GM23338 (cell line): Measurements from ENCODE around the gene MAPK1.

Source experiments
- CREB1 ChIP-seq: fragments of 250-450 bp; sonication (Bioruptor Pico); IDR thresholded peaks from 2 replicates; pipeline ENCODE4 v1.5.0; 2020; ENCODE audit warnings: low read depth, mild to moderate bottlenecking, moderate library complexity
- ETS1 ChIP-seq: IDR thresholded peaks from 2 replicates; pipeline ENCODE4 v1.6.1; 2016; ENCODE audit warnings: antibody characterized with exemption
- EZH2 ChIP-seq: fragments of 200-600 bp; sonication (generic); IDR thresholded peaks from one replicate; pipeline ENCODE4 v1.8.0; 2017; ENCODE audit warnings: antibody characterized with exemption, mild to moderate bottlenecking, low read depth; ENCODE audit not compliant: unreplicated experiment
- EZH2phosphoT487 ChIP-seq: fragments of 200-600 bp; sonication (generic); IDR thresholded peaks from one replicate; pipeline ENCODE4 v1.8.1; 2018; ENCODE audit warnings: antibody characterized with exemption; ENCODE audit not compliant: unreplicated experiment
- JUNB ChIP-seq: IDR thresholded peaks from one replicate; pipeline ENCODE4 v1.6.1; 2016; ENCODE audit warnings: antibody characterized with exemption; ENCODE audit not compliant: unreplicated experiment
- NANOG ChIP-seq: IDR thresholded peaks from 2 replicates; pipeline ENCODE4 v1.6.1; 2016; ENCODE audit warnings: antibody characterized with exemption, borderline replicate concordance
- POLR2AphosphoS5 ChIP-seq: IDR thresholded peaks from 2 replicates; pipeline ENCODE4 v1.6.1; 2016; ENCODE audit warnings: antibody characterized with exemption, low read depth
- STAT1 ChIP-seq: IDR thresholded peaks from one replicate; pipeline ENCODE4 v1.6.1; 2016; ENCODE audit warnings: antibody characterized with exemption; ENCODE audit not compliant: unreplicated experiment
- ZNF114 ChIP-seq: fragments of 250-450 bp; sonication (Bioruptor Pico); IDR thresholded peaks from 2 replicates; pipeline ENCODE4 v1.5.0; 2020; ENCODE audit warnings: mild to moderate bottlenecking, moderate library complexity
- TF ChIP-seq, protein P1 (sequence below): IDR thresholded peaks from one replicate; pipeline ENCODE4 v1.6.1; 2018; ENCODE audit warnings: antibody characterized with exemption; ENCODE audit not compliant: unreplicated experiment
- TF ChIP-seq, protein P2 (sequence below), 2 experiments: fragments of 200-600 bp in 1 of 2; sonication (generic) in 1 of 2; conservative IDR thresholded peaks; 2 replicates each; pipeline versions ENCODE4 v1.5.1 to v1.6.1; 2016 to 2017; ENCODE audit warnings: antibody characterized with exemption in 2 of 2, low read depth in 2 of 2, mild to moderate bottlenecking in 2 of 2, moderate library complexity in 1 of 2

- TF ChIP-seq, protein P1, sequence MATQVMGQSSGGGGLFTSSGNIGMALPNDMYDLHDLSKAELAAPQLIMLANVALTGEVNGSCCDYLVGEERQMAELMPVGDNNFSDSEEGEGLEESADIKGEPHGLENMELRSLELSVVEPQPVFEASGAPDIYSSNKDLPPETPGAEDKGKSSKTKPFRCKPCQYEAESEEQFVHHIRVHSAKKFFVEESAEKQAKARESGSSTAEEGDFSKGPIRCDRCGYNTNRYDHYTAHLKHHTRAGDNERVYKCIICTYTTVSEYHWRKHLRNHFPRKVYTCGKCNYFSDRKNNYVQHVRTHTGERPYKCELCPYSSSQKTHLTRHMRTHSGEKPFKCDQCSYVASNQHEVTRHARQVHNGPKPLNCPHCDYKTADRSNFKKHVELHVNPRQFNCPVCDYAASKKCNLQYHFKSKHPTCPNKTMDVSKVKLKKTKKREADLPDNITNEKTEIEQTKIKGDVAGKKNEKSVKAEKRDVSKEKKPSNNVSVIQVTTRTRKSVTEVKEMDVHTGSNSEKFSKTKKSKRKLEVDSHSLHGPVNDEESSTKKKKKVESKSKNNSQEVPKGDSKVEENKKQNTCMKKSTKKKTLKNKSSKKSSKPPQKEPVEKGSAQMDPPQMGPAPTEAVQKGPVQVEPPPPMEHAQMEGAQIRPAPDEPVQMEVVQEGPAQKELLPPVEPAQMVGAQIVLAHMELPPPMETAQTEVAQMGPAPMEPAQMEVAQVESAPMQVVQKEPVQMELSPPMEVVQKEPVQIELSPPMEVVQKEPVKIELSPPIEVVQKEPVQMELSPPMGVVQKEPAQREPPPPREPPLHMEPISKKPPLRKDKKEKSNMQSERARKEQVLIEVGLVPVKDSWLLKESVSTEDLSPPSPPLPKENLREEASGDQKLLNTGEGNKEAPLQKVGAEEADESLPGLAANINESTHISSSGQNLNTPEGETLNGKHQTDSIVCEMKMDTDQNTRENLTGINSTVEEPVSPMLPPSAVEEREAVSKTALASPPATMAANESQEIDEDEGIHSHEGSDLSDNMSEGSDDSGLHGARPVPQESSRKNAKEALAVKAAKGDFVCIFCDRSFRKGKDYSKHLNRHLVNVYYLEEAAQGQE = no peak
- TF ChIP-seq, protein P2, sequence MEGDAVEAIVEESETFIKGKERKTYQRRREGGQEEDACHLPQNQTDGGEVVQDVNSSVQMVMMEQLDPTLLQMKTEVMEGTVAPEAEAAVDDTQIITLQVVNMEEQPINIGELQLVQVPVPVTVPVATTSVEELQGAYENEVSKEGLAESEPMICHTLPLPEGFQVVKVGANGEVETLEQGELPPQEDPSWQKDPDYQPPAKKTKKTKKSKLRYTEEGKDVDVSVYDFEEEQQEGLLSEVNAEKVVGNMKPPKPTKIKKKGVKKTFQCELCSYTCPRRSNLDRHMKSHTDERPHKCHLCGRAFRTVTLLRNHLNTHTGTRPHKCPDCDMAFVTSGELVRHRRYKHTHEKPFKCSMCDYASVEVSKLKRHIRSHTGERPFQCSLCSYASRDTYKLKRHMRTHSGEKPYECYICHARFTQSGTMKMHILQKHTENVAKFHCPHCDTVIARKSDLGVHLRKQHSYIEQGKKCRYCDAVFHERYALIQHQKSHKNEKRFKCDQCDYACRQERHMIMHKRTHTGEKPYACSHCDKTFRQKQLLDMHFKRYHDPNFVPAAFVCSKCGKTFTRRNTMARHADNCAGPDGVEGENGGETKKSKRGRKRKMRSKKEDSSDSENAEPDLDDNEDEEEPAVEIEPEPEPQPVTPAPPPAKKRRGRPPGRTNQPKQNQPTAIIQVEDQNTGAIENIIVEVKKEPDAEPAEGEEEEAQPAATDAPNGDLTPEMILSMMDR (conservative IDR thresholded peaks at IDR 0.05; ENCODE audit: low read depth in 2 of 2) = no peak
- no peak for TF ChIP-seq ZNF114 (CRISPR knock-in tag)
- no peak for TF ChIP-seq POLR2AphosphoS5
- no peak for TF ChIP-seq EZH2
- no peak for TF ChIP-seq EZH2phosphoT487
- no peak for TF ChIP-seq JUNB
- TF ChIP-seq CREB1 (CRISPR knock-in tag) = no peak
- TF ChIP-seq NANOG = no peak
- TF ChIP-seq STAT1 = no peak
- no peak for TF ChIP-seq ETS1
Measured at GRCh38 chr22:21873619-21874018, 6.2 kb upstream of the MAPK1 start.
